Activated B cell treated with CpG ODN at 0.5 μM for 24 hours (primary cell): ENCODE data around the gene LAMP1. TPM values are rescaled to one million over a fixed set of nuclear protein-coding genes. Genes with fewer than 3 reads are reported as not detected.

ENCODE experiments used
- ATAC-seq: fragments of 200-7000 bp; cut with Tn5 transposase; one replicate; pipeline ENCODE4 v1.10.0; 2021; ENCODE audit warnings: low read depth, mild to moderate bottlenecking, moderate library complexity
- CTCF ChIA-PET: fragments of 350-600 bp; sonication (Branson Sonifier 250); formaldehyde crosslinking; loops from one replicate; lab custom pipeline; 2021; ENCODE audit warnings: antibody characterized with exemption; lab: Charles Lee
- POLR2A ChIA-PET: fragments of 350-600 bp; sonication (Branson Sonifier 250); formaldehyde crosslinking; loops from one replicate; lab custom pipeline; 2021; ENCODE audit warnings: antibody characterized with exemption; lab: Charles Lee
- DNase-seq: peaks from one replicate; pipeline ENCODE4 v3.0.0; 2022
- H3K27ac Mint-ChIP-seq: one replicate; pipeline ENCODE4 v1.8.0; 2020; ENCODE audit warnings: mixed read lengths
- H3K27me3 Mint-ChIP-seq: one replicate; pipeline ENCODE4 v1.8.0; 2021; ENCODE audit warnings: mixed read lengths
- H3K36me3 Mint-ChIP-seq: one replicate; pipeline ENCODE4 v1.8.0; 2021; ENCODE audit warnings: low read depth, mixed read lengths
- H3K4me1 Mint-ChIP-seq: one replicate; pipeline ENCODE4 v1.8.0; 2021; ENCODE audit warnings: mixed read lengths
- H3K4me3 Mint-ChIP-seq: one replicate; pipeline ENCODE4 v1.8.0; 2020; ENCODE audit warnings: mild to moderate bottlenecking, mixed read lengths
- H3K9me3 Mint-ChIP-seq: one replicate; pipeline ENCODE4 v1.8.0; 2020; ENCODE audit warnings: mixed read lengths
- CTCF ChIP-seq: fragments of 200-600 bp; IDR thresholded peaks from one replicate; pipeline ENCODE4 v1.8.0; 2022; ENCODE audit warnings: antibody characterized with exemption, mild to moderate bottlenecking
- intact Hi-C: fragments of 100-400 bp; cut with micrococcal nuclease; formaldehyde crosslinking; loops from one replicate; pipeline ENCODE4 v1.15.1; 2024
- total RNA-seq: library from RNA; stranded (reverse); gene quantifications from 2 replicates; pipeline ENCODE4 v1.2.3, GENCODE V29; 2022

The LAMP1 gene
- total RNA-seq, 1 donor from 2014 or later: 86.2 TPM

- Mint-ChIP-seq H3K27me3 (peaks cover 2% of the 10 kb centered on the region), H3K36me3 (no peaks in the 10 kb centered on the region), H3K9me3 (no peaks in the 10 kb centered on the region), H3K4me1 (no peaks in the 10 kb centered on the region), H3K27ac (no peak overlapping the region), H3K4me3 (no peak overlapping the region)
- intact Hi-C loops: no loop called here
- no peak for ATAC-seq
- ChIA-PET POLR2A (no interaction called here), CTCF (no interaction called here)
- no peak for TF ChIP-seq CTCF
- DNase-seq: no peak
Measured at GRCh38 chr13:113353254-113353653, 56.2 kb downstream of the LAMP1 start.

DNA sequence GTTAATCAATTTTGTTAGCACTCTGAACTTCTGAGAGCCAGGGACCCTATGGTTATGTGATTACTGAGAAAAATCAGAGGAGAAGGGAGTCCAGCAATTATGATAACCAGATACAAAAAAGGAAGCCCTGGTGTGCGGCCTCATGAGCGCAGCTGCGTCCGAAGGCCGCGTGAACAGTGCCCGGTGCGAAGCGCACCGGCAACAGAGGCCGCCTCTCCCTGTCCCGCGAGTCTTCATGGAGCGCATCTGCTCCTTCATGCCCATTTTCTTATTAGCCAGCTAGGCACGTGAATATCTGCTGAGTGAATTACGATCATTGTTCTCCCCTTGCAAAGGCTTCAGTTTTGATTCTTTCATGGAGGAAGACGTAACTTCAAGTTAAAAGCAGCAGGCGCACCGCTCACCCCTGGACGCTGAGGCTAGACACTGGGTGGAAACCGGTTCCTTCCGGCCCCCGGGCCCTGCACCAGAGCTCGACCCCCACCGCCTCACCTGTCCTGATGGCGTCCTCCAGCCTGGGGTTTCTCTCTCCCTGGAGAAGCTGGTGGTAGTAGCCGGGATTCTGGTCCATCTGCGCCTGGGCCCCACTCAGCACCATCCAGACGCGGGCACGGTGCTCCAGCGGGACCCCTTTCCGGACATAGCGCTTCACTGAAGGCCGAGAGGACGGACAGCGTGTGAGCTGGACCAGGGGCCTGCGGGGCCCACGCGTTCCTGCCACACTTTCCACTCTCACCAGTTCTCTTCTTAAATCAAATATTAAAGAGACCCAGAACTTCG lies 58.0 kb downstream of the LAMP1 start:
- ChIA-PET POLR2A (interaction anchor here (0.6 kb wide), 1 partner anchor 59 kb away, joined by 6 read pairs; no protein-coding TSS in a partner anchor), CTCF (no interaction called here)
- Mint-ChIP-seq H3K4me3 (no peak overlapping the region), H3K4me1 (no peaks in the 10 kb centered on the region), H3K27me3 (peaks cover 9% of the 10 kb centered on the region), H3K36me3 (no peaks in the 10 kb centered on the region), H3K9me3 (no peaks in the 10 kb centered on the region), H3K27ac (no peak overlapping the region)
- intact Hi-C loops: no loop called here
- no peak for TF ChIP-seq CTCF
- DNase-seq (no peak), ATAC-seq (no peak)

GRCh38 chr13:113355621-113356020 lies 58.6 kb downstream of the LAMP1 start:
- no peak for ATAC-seq
- H3K4me3 Mint-ChIP-seq: no peak overlapping the region
- CTCF ChIA-PET: no interaction called here
- POLR2A ChIA-PET: no interaction called here
- H3K4me1 Mint-ChIP-seq: no peaks in the 10 kb centered on the region
- no peak for DNase-seq
- intact Hi-C loops: no loop called here
- no peaks in the 10 kb centered on the region for H3K9me3 Mint-ChIP-seq
- no peak for TF ChIP-seq CTCF
- H3K27me3 Mint-ChIP-seq: peaks cover 12% of the 10 kb centered on the region
- no peak overlapping the region for H3K27ac Mint-ChIP-seq
- H3K36me3 Mint-ChIP-seq: no peaks in the 10 kb centered on the region

- H3K4me3 Mint-ChIP-seq: no peak overlapping the region
Measured at GRCh38 chr13:113356596-113356995, 59.6 kb downstream of the LAMP1 start.

GRCh38 chr13:113357529-113357928 lies 60.5 kb downstream of the LAMP1 start:
- POLR2A ChIA-PET: no interaction called here
- Mint-ChIP-seq H3K4me1 (no peaks in the 10 kb centered on the region), H3K36me3 (no peaks in the 10 kb centered on the region), H3K27me3 (peaks cover 17% of the 10 kb centered on the region), H3K9me3 (no peaks in the 10 kb centered on the region), H3K4me3 (no peak overlapping the region), H3K27ac (no peak overlapping the region)
- intact Hi-C loops: no loop called here
- TF ChIP-seq CTCF: no peak
- CTCF ChIA-PET: no interaction called here
- DNase-seq: no peak
- ATAC-seq: no peak

More at GRCh38 chr13:113356596-113356995, 59.6 kb downstream of the LAMP1 start:
- no peak for ATAC-seq
- CTCF ChIA-PET: no interaction called here
- Mint-ChIP-seq H3K27ac (no peak overlapping the region), H3K27me3 (peaks cover 17% of the 10 kb centered on the region), H3K4me1 (no peaks in the 10 kb centered on the region), H3K9me3 (no peaks in the 10 kb centered on the region), H3K36me3 (no peaks in the 10 kb centered on the region)
- POLR2A ChIA-PET: no interaction called here
- intact Hi-C loops: no loop called here
- no peak for DNase-seq
- TF ChIP-seq CTCF: no peak
